Breast epithelium (tissue), 4 donors: ENCODE results near the gene EHF. TPM values are rescaled to one million over a fixed set of nuclear protein-coding genes. Genes with fewer than 3 reads are reported as not detected.
A peak's percentile ranks its signal among the peaks of the same experiment; 100 is the strongest.

Experiments used
- DNase-seq, 2 donors: peaks; one replicate each; pipeline ENCODE4 v3.0.0-alpha.2; 2019; ENCODE audit warnings: low spot score in 2 of 2
- H3K27ac ChIP-seq, 2 donors: fragments of 200-600 bp; sonication (generic) in 1 of 2; one replicate each; pipeline ENCODE4 v1.5.1; 2016 to 2019; ENCODE audit warnings: mild to moderate bottlenecking in 1 of 2
- H3K27me3 ChIP-seq, 2 donors: fragments of 200-600 bp; sonication (generic) in 1 of 2; one replicate each; pipeline versions ENCODE4 v1.5.1 to v1.6.0; 2017 to 2019; ENCODE audit warnings: control low read depth in 1 of 2, mild to moderate bottlenecking in 1 of 2
- H3K36me3 ChIP-seq: fragments of 200-600 bp; one replicate; pipeline ENCODE4 v1.5.1; 2019
- H3K4me1 ChIP-seq, 2 donors: fragments of 200-600 bp; sonication (generic); one replicate each; pipeline ENCODE4 v1.5.1; 2016 to 2019; ENCODE audit warnings: control low read depth in 1 of 2
- H3K4me3 ChIP-seq, 3 donors: fragments of 200-600 bp; sonication (generic); 1 replicate in 2 of 3; 2 replicates in 1 of 3; pipeline ENCODE4 v1.5.1; 2016 to 2019; ENCODE audit warnings: mild to moderate bottlenecking in 3 of 3, moderate library complexity in 2 of 3
- H3K9me3 ChIP-seq, 2 donors: fragments of 200-600 bp; sonication (generic) in 1 of 2; one replicate each; pipeline ENCODE4 v1.5.1; 2016 to 2019; ENCODE audit warnings: control low read depth in 1 of 2
- POLR2A ChIP-seq: fragments of 450-650 bp; IDR thresholded peaks from one replicate; pipeline ENCODE4 v1.6.1; 2016; ENCODE audit warnings: antibody characterized with exemption, mild to moderate bottlenecking, moderate library complexity
- POLR2AphosphoS5 ChIP-seq, 3 donors: sonication (generic); formaldehyde crosslinking; IDR thresholded peaks; one replicate each; pipeline ENCODE4 v1.6.1; 2017; ENCODE audit warnings: antibody characterized with exemption in 3 of 3
- intact Hi-C: fragments of 100-400 bp; cut with DNase I; formaldehyde crosslinking; loops from one replicate; pipeline ENCODE4 v1.15.1; 2023; ENCODE audit warnings: low total_unique reads
- total RNA-seq, 3 donors: library from RNA; depleted of rRNA; stranded (reverse); fragments of >200 nt; gene quantifications; one replicate each; pipeline ENCODE4 v1.1.0, GENCODE V29; 2016
- TF ChIP-seq, protein P1 (sequence below), 3 donors: fragments of 450-650 bp; IDR thresholded peaks; one replicate each; pipeline ENCODE4 v1.5.1; 2016 to 2017; ENCODE audit warnings: antibody characterized with exemption in 3 of 3, mild to moderate bottlenecking in 3 of 3, moderate library complexity in 3 of 3

EHF gene
- total RNA-seq, 3 donors from 2014 or later, result 0.16 to 392 (median 132) TPM

- intact Hi-C loops, result no loop called here
- DNase-seq, result no peak
- H3K9me3 ChIP-seq, result no peaks in the 10 kb centered on the region
- H3K4me3 ChIP-seq, result no peak overlapping the region
- no peaks in the 10 kb centered on the region for H3K27me3 ChIP-seq
- no peaks in the 10 kb centered on the region for H3K36me3 ChIP-seq
- H3K27ac ChIP-seq, result peak overlapping the region in 1 of 2 donors; percentile 50
- TF ChIP-seq, protein P1, sequence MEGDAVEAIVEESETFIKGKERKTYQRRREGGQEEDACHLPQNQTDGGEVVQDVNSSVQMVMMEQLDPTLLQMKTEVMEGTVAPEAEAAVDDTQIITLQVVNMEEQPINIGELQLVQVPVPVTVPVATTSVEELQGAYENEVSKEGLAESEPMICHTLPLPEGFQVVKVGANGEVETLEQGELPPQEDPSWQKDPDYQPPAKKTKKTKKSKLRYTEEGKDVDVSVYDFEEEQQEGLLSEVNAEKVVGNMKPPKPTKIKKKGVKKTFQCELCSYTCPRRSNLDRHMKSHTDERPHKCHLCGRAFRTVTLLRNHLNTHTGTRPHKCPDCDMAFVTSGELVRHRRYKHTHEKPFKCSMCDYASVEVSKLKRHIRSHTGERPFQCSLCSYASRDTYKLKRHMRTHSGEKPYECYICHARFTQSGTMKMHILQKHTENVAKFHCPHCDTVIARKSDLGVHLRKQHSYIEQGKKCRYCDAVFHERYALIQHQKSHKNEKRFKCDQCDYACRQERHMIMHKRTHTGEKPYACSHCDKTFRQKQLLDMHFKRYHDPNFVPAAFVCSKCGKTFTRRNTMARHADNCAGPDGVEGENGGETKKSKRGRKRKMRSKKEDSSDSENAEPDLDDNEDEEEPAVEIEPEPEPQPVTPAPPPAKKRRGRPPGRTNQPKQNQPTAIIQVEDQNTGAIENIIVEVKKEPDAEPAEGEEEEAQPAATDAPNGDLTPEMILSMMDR (IDR thresholded peaks at IDR 0.05), result no peak
- TF ChIP-seq POLR2A (no peak), POLR2AphosphoS5 (IDR thresholded peaks at IDR 0.05) (no peak)
- no peaks in the 10 kb centered on the region for H3K4me1 ChIP-seq
Measured at GRCh38 chr11:34669458-34669857, 48.6 kb downstream of the EHF start.

DNA sequence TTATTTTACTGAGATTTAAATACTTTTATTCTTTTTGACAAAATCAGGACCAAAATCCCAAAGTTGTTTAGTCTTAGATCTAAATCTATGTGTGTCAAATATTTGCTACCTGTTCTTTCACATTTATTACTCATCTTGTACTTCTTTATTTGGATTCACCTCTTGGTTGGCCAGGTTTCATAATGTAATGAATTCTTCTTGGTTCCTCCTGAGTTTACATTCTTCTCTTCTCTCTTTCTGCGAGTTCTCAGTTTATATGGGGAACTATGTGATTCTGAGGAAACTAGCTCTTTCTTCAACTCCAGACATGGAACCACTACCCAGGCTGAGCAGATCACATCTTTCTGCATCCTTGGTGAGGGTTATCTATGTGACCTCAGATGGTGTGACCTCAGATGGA, 50.2 kb downstream of the EHF start:
- Histone ChIP-seq H3K36me3 (no peaks in the 10 kb centered on the region), H3K4me1 (no peaks in the 10 kb centered on the region), H3K27me3 (no peaks in the 10 kb centered on the region), H3K9me3 (no peaks in the 10 kb centered on the region), H3K27ac (no peak overlapping the region), H3K4me3 (no peak overlapping the region)
- intact Hi-C loops, result no loop called here
- no peak for DNase-seq
- TF ChIP-seq, protein P1 (IDR thresholded peaks at IDR 0.05), result no peak

- Histone ChIP-seq H3K27me3 (no peaks in the 10 kb centered on the region), H3K36me3 (no peaks in the 10 kb centered on the region), H3K9me3 (no peaks in the 10 kb centered on the region), H3K27ac (no peak overlapping the region), H3K4me3 (no peak overlapping the region), H3K4me1 (no peaks in the 10 kb centered on the region)
- intact Hi-C loops, result no loop called here
- TF ChIP-seq POLR2A (no peak), POLR2AphosphoS5 (IDR thresholded peaks at IDR 0.05) (no peak)
- TF ChIP-seq, protein P1 (IDR thresholded peaks at IDR 0.05), result no peak
- no peak for DNase-seq
Measured at GRCh38 chr11:34671946-34672345, 51.1 kb downstream of the EHF start.

GRCh38 chr11:34674038-34674437, 53.1 kb downstream of the EHF start:
- no peaks in the 10 kb centered on the region for H3K27me3 ChIP-seq
- H3K4me1 ChIP-seq, result no peaks in the 10 kb centered on the region
- H3K27ac ChIP-seq, result no peak overlapping the region
- TF ChIP-seq, protein P1 (IDR thresholded peaks at IDR 0.05), result no peak
- TF ChIP-seq POLR2AphosphoS5 (IDR thresholded peaks at IDR 0.05) (no peak), POLR2A (no peak)
- no peak for DNase-seq
- H3K36me3 ChIP-seq, result no peaks in the 10 kb centered on the region
- intact Hi-C loops, result no loop called here
- no peak overlapping the region for H3K4me3 ChIP-seq
- no peaks in the 10 kb centered on the region for H3K9me3 ChIP-seq

DNA sequence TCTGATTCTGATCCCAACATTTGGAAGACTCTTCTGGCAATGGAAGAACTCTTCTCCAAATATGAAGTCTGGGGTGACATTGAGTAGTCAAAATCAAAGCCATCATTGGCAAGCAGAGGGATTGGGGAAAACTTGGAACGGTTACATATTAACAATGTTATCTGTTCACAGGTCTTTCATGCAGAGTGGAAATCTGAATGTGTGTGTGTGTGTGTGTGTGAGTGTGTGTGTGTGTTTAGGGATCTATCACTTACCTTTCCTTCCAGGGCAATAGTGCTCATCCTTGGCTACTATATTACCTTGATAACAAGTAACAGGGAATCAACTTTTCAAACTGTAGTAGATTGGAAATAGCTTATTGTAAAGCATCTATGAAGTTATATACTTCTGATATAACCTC, 55.3 kb downstream of the EHF start:
- Histone ChIP-seq H3K4me1 (no peaks in the 10 kb centered on the region), H3K27ac (no peak overlapping the region), H3K27me3 (no peaks in the 10 kb centered on the region), H3K36me3 (no peaks in the 10 kb centered on the region), H3K9me3 (no peaks in the 10 kb centered on the region), H3K4me3 (no peak overlapping the region)
- intact Hi-C loops, result no loop called here
- DNase-seq, result no peak
- TF ChIP-seq POLR2A (no peak), POLR2AphosphoS5 (IDR thresholded peaks at IDR 0.05) (no peak)
- TF ChIP-seq, protein P1 (IDR thresholded peaks at IDR 0.05), result no peak
